NCI-H2081 (cell line): Measurements from ENCODE around the gene MPLKIP.
"Not testable (repeated sequence)": the region's sequence is repeated elsewhere in the genome, so short reads cannot be mapped to it uniquely, and the experiment has no call there.

Experiments used
- DNase-seq, 2 experiments: peaks; one replicate each; lab custom pipeline; 2025; lab: John Stamatoyannopoulos, UW

MPLKIP gene

DNA sequence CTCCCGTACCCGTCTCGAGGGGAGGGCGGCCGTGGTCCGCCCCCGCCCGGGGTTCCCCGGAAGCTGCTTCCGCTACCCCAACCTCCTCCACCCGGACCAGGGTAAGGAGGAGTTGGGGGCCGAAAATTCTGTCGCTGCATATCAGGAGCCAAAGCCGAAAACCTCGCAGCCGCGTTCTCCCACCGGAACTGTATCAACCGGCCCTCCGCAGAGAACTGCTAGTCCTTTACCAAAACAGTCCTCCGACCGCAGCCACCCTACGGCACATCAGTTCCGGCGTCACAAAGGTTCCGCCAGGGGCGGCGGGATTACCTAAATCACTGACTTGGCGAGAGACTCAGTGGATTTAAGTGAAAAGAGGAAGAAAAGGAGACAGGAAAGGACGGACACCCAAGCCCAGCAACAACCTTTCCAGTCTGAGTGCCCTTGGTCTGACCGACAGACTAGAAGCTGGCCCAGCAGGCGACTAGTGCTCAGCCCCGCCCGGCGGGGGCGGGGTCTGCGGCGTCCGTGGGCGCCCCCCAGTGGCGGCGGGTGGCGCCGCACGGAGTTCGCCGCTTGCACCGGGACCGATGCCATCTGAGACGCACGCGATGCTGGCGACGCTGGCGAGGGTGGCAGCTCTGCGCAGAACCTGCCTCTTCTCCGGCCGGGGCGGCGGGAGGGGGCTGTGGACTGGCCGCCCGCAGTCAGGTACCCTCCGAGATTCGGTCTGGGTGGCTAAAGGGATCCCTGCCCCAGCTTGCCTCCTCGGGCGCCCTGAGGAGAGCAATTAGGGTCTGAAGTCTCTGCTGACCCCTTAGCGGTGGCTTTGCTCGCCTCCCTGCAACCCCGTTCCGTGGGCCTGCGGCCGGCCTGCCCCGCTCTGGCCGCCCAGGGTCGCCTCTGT, at the start of gene MPLKIP, which contains the start of gene SUGCT:
Gene MPLKIP (minus strand): TSS at position 195 of the 889 bp plus-strand sequence. CDS start 55 bp downstream, at position 140.
Gene SUGCT (plus strand): TSS at position 578 of the 889 bp plus-strand sequence.
- DNase-seq = peak; percentile 87 to 91

DNA sequence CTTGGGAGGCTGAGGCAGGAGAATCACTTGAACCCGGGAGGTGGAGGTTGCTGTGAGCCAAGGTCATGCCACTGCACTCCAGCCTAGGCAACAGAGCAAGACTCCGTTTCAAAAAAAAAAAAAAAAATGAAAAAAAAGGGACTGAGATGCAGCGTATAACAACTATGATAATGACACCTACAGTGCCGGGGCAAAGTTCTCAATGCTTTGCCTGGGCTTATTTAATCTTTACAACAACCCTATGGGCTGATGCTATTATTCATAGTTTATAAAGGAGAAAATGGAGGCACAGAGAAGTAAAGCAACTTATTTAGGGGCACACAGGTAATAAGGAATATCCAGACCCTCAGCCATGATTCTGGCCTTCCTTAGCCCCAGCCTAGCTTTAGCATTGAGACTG, 48.0 kb upstream of the MPLKIP start:
- no peak for DNase-seq

DNA sequence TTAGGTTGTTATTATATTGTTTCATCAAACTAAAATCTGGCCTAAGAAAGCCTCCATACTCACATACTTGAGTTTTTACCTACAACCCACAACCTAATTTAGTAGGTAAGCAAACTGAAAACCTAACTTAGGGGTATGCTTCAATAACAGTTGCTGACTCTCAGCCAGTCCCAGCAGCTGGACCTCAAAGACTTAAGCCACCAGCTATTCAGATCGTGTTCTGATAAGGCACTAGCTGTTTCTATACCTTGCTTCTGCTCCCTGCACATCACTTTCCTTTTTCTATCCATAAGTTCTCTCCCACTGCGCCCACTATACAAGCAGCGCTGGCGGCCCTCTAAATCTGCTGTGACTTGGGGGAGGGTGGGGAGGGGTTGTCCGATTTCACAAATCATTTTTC, 42.6 kb upstream of the MPLKIP start:
- no peak for DNase-seq

DNA sequence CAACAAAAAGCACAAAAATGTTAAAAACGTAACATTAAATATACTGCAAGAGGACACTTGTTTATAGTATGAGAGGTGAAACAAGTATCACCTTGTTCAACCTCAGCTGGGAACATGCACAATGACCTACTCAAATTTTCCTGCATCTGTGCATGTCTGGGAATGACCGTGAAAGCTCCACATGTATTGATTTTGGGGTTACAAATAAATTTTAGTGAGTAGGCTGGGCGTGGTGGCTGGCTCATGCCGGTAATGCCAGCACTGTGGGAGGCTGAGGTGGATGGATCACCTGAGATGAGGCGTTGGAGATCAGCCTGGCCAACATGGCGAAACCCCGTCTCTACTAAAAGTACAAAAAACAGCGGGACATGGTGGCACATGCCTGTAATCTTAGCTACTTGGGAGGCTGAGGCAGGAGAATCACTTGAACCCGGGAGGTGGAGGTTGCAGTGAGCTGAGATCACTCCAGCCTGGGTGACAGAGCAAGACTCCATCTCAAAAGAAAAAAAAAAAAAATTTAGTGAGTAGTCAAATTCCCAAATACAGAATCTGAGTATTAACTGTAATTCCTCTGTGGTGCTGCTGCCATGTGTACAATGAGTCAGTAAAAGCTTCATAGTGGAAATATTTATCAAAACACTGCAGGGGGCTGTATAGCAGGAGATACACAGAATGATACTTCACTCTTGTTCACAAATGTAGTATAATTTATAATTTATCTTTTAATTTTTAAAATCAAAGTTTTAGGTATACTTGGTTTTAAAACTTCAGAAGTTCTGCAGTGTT, 41.5 kb upstream of the MPLKIP start:
- no peak for DNase-seq

DNA sequence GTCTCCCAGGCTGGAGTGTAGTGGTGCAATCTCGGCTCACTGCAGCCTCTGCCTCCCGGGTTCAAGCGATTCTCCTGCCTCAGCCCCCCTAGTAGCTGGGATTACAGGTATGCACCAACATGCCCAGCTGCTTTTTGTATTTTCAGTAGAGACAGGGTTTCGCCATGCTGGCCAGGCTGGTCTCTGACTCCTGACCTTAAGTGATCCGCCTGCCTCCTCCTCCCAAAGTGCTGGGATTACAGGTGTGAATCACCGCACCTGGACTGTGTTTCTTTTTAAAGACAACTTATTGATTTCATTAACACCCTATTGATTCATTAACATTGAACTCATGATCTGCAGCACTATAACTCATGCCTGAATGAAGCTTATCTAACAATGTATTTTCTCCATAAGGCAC, 40.8 kb upstream of the MPLKIP start:
- not testable (repeated sequence) for DNase-seq

DNA sequence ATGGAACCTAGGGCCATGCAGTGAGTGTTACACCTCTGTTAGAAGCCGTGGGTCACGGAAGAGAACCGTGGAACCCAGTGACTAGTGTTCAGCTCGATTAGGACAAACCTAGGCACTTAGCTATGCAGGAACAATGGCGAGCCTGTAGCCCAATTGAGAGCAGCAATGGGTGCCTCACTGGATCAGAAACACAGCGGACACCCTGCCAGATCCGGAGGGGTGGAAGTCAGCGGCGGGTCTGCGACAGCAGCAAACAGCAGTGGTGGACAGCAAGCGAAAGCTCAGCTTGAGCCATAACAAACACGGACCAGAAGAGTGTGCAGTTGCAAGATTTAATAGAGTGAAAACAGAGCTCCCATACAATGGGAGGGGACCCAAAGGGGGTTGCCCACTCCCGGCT, 38.7 kb upstream of the MPLKIP start:
- DNase-seq = not testable (repeated sequence)

DNA sequence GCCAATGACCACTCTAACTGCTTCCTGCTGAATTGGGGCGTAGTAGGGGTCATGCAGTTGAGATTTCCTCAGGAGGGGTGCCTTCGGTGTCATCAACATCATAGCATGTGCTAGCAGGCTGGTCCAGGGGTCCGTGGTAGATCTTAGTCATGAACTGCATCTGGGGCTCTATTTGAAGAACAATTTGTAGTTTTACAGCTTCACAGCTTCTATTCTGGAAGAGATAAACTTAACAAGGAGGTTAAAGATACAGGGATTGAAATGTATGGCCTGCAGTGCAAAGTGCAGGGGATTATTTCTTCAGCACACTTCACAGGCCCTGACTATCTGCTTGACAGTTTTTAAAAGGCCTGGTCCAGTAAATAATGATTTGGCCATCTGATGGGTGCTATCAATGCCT, 33.8 kb upstream of the MPLKIP start:
- not testable (repeated sequence) for DNase-seq

DNA sequence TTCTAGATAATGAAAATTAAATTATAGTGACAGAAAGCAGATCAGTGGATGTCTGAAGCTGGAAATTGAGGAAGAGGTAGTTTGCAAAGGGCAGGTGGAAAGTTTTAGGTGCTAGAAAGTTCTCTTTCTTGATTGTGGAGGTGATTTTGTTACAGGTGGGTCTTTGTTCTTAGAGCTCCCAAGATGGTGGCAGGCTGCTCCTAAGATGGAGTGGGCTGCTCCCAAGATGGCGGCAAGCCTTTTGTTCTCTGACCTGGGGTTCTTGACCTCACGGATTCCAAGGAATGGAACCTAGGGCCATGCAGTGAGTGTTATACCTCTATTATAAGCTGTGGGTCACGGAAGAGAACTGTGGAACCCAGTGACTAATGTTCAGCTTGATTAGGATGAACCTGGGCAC, 32.9 kb upstream of the MPLKIP start:
- no peak for DNase-seq

DNA sequence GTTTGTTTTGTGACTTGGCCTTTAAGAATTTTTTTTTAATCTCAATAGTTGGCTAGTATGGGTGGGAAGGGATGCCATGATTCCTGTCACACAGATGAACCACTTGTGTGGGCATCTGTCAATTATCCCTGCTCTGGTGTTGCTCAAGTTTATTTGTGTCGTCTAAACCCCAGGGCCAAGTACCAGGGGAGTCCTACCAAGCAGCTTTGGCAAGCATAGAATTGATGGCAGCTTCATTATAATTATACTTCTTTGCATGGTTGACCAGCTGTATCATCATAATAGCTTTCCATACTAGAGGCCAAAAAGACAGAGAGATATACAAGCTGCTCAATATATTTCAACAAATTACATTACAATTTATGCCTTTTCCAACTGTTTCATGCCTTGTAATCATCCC, 30.8 kb upstream of the MPLKIP start:
- DNase-seq = peak in 1 of 2 experiments; percentile 18

DNA sequence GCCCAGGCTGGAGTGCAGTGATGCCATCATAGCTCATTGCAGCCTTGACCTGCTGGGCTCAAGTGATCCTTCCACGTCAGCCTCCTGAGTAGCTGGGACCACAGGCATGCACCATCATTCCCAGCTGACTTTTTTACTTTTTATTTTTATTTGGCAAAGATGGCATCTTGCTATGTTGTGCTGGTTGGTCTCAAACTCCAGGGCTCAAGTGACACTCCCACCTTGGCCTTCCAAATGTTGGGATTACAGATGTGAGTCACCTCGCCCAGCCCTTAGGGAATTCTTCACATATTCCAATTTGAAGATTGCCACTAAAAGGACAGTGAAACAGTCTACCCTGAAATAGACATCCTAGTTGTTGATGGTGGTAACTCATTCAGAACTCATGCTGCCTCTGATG, 28.1 kb upstream of the MPLKIP start:
- DNase-seq = no peak

DNA sequence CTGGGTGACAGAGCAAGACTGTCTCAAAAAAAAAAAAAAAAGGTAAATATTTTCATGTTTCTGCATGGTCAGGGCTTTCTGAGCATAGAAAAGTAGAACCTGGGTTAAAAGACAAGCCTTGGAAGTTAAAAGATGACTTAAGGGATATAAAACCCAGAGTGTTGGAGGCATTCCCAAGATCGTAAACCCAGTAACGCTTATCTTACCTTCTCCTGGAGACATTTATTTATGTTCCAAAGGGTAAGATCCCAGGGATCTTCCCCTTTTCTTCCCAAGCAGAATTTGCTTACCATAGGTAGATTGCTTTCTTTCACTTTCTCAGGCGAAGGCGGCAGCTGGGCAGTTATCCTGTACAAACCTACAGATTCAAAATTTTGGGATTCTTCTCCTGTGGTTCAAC, 22.6 kb upstream of the MPLKIP start:
- DNase-seq = no peak

DNA sequence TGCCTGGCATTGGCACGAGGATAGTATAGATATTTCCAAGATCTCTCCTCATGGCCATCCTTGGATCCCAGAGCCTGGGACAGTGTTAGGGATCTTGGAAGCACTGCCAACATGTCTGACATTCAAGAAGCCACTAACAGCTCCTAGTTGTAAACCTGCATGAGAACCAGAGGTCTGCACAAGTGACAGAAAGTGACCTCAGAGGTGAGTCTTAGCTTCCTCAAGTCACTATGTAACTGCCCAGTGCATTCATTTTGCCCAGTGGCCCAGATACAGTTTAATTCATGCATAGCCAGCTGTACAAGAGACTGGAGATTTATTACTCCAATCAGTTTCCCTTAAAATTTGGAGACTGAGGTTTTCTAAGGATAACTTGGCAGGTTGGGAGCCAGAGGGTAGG, 17.1 kb upstream of the MPLKIP start:
- DNase-seq = no peak

DNA sequence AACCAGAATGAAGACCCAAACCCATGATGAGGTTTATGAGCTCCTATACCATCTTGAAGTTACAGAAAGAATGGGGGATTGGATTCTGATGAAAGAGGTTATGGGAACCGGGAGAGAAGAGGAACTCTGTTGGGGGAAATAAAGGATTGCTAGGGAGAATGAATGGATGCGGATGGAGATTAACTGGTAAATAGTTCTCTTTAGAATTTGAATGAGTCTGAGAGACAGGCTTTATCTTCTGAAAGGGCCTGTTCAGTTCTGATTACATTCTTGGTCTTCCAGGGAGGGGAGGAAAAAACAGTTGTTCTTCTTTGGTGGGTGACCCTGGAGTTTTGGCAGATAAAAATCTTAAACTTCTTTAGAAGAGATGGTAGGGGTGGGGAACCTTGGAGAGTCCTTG, 14.2 kb upstream of the MPLKIP start:
- DNase-seq = no peak

DNA sequence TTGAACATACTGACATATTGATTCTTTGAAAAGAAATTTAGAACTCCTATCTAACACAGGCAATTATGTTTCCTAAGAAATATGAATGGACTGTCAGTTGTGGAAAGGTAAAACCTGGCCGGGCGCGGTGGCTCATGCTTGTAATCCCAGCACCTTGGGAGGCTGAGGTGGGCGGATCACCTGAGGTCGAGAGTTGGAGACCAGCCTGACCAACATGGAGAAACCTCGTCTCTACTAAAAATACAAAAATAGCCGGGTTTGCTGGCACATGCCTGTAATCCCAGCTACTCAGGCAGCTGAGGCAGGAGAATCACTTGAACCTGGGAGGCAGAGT, 13.8 kb upstream of the MPLKIP start:
- not testable (repeated sequence) for DNase-seq

DNA sequence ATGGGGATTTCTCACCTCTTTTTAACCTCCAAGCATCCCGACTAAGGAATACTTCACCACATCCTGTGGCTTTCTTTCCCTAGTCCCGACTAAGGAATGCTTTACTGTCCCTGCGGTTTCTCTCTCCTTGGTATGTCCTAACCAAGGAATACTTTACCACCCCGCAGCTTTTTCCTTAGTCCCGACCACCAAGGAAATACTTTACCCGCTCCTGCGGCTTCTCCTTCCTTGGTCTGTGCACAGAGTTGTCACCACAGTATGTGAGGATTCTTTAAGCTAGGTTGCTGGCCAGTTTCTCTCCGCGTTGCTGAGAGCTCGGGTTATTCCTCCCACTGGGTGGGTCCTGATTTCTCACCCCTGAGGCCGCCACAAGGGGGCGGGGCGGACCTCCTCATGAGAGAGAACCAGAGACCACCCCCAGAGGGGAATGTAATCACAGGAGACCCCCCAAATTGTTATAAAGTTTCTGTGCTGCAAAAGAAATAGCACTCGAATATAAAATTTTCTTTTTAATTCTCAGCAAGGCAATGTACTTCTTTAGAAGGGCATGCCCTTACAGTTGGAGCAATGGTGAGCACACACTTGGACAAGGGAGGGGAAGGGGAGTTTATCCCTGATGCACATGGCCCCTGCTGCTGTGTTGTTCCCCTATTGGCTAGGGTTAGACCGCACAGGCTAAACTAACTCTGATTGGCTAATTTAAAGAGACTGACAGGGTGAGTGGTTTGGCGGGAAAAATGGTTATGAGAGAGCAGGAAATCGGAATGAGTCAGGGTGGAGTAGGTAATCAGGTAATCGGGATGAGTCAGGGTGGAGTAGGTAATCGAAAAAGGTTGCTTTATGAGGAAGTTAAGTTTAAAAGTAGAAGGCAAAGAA, 13.2 kb upstream of the MPLKIP start:
- DNase-seq = no peak

DNA sequence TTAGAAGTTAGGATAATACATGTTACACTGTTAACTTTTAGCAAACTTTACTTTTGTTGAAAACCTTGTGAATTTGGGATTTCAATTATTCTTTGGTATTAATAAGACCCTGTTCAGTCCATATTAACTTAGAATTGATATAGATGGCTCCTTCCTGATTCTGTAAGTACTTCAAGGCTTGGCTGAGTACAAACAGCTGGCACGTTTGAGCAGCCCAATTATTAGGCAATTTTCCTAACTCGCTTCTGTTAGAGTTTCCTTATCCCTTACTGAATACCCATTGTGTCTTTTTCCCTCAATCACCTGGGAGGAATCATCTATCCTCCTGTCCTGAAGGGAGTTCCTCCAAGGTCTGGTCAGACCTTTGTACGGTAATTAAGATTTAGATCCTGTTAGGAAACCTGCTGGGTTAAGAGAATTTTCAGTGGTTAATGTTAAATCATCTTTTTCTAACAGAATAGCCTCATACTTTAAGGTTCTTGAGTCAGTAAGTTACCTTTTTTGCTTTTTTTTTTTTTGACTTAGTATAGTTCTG, 11.2 kb upstream of the MPLKIP start:
- DNase-seq = not testable (repeated sequence)

DNA sequence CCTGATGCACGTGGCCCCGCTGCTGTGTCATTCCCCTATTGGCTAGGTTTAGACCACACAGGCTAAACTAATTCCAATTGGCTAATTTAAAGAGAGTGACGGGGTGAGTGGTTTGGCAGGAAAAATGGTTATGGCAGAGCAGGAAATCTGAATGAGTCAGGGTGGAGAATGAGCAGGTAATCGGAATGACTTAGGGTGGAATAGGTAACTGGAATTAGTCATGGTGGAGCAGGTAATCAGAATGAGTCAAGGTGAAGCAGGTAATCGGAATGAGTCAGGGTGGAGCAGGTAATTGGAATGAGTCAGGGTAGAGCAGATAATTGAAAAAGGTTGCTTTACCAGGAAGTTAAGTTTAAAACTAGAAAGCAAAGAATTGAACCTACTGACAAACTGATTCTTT, 7.5 kb upstream of the MPLKIP start:
- not testable (repeated sequence) for DNase-seq

DNA sequence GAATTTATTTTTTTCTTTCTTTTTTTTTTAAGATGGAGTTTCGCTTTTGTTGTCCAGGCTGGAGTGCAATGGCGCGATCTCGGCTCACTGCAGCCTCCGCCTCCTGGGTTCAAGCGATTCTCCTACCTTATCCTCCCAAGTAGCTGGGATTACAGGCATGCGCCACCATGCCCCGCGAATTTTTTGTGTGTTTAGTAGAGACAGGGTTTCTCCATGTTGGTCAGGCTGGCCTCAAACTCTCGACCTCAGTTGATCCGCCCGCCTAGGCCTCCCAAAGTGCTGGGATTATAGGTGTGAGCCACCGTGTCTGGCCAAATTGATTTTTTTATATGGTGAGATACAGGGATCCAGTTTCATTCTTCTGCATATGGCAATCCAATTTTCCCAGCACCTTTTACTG, 5.5 kb upstream of the MPLKIP start:
- DNase-seq = not testable (repeated sequence)

DNA sequence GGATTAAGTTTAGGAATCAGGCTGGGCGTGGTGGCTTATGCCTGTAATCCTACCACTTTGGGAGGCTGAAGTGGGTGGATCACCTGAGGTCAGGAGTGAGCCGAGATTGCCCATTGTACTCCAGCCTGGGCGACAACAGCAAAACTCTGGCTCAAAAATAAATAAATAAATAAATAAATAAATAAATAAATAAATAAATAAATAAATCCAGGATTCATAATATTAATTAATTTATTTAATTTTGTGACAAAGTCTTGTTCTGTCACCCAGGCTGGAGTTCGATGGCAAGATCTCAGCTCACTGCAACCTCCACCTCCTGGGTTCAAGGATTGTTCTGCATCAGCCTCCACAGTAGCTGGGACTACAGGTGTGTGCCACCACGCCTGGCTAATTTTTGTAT, 4.6 kb upstream of the MPLKIP start:
- DNase-seq = no peak

DNA sequence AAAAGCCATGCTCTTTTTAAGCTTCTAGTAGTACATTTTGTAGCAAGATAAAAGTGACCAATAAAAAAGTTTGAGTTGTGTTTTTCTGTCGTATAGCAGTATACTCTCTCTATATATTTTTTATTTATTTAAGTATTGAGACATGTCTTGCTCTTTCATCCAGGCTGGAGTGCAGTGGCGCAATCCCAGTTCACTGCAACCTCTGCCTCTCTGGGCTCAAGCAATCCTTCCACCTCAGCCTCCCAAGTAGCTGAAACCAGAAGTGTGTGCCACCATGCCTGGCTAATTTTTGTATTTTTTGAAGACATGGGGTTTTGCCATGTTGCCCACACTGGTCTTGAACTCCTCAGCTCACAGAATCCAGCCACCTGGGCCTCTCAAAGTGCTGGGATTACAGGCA, 3.1 kb upstream of the MPLKIP start:
- DNase-seq = no peak

DNA sequence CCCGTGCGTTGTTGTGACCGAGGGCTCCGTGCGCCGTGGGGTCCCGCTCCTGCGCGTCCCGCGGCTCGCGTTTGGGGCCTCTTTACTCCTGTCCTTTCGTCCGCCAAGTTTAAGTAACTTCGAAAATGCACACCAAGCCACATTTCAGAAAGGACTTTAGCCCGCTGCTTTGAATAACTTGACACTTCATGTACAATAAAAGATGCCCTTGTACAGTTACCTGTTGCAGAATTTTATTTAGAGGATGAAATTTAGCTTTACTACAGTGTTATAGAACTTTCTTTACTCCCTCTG, 842 bp upstream of the MPLKIP start:
- DNase-seq = no peak
